ENCODE results near the gene MRPL36.

Gene MRPL36

DNA sequence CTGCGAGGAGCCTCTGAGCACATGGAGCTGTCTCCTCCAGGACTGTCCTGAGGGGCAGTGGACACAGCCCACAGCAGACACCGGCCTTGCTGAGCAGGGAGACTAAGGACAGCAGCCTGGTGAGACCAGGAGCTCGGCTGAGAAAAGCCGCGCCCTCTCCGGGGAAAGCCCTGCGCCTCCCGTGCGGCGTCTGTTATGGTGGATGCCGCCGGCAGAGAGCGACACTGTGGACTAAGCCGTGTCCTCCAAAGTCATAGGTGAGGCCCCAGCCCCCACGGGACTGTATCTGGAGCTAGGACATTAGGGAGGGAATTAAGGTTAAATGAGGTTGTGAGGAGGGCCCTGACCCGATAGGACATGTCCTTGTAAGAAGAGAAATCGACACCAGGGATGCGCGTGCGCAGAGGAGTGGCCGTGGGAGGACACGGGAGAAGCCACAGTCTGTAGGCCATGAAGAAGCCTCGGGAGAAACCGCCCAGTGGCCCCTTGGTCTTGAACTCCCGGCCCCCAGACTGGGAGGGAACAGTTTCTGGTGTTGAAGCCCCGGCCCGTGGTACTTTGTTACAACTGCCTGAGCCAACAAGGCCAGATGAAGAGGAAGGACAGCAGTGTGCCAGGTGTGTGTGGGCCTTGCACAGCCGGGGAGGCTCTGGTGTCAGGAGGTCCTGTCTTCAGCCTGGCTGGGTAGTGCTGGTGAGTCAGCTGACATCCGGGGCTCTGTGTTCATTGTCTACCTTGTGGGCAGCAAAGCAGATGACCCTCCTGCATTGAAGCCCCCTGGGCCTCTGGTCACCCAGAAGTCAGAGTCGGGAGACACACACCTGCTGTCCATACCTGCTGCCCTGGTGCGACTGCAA is 22.1 kb downstream of the MRPL36 start:
- ATAC-seq (peak; percentile 13), DNase-seq (ENCODE audit: low spot score in 2 of 2) (no peak)
- peaks cover 4% of the 10 kb centered on the region for H3K4me1 Mint-ChIP-seq
- no peaks in the 10 kb centered on the region for H3K36me3 Mint-ChIP-seq
- H3K27ac Mint-ChIP-seq, result peak overlapping the region; percentile 26
- no peak overlapping the region for H3K4me3 Mint-ChIP-seq
- H3K9me3 Mint-ChIP-seq, result no peaks in the 10 kb centered on the region

DNA sequence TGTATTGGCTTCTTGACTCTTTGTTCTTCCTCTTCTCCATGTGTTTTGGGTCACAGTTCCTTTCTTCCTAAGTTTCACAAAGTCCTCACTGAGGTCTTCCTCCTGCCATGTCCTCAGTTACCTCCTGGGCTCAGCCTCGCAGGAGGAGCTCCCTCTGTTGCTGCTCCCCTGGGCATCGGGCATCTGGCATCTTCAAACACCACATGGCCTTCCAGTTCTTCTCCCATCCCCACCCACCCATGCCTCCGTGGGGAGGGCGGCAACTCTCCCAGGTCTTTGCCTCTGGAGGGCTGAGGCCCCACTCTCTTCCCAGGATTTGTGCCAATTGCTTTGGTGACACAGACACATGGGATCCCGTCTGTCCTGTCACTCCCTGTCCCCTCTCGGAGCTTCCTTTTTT is 22.8 kb downstream of the MRPL36 start:
- no peak for DNase-seq (ENCODE audit: low spot score in 2 of 2)
- no peaks in the 10 kb centered on the region for H3K4me1 Mint-ChIP-seq

DNA sequence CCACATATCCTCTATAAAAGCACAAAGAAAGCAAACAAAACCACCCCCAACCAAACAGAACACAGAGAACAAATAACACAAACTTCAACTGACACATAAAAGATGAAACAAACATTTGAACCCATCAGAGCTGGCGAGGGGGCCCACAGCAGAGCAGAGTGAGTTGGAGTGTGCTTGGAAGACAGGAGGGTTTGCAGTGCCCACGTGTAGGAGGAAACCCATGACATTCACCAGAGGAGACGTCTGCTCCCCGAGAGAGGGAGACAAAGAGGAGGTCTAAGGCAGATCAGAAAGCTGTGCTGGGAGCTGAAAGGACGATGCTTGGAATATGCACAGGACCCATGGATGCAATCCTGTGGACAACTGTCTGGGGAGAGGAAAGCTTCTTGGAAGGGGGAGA is 27.0 kb downstream of the MRPL36 start:
- Mint-ChIP-seq H3K4me3 (no peak overlapping the region), H3K4me1 (no peaks in the 10 kb centered on the region), H3K9me3 (no peaks in the 10 kb centered on the region), H3K27ac (no peak overlapping the region), H3K36me3 (no peaks in the 10 kb centered on the region)
- ATAC-seq, result peak; percentile 66
- DNase-seq (ENCODE audit: low spot score in 2 of 2), result no peak

More for the DNA sequence above, 22.8 kb downstream of the MRPL36 start:
- no peak overlapping the region for H3K4me3 Mint-ChIP-seq
- H3K27ac Mint-ChIP-seq, result no peak overlapping the region
- no peaks in the 10 kb centered on the region for H3K36me3 Mint-ChIP-seq
- no peak for ATAC-seq
- H3K9me3 Mint-ChIP-seq, result no peaks in the 10 kb centered on the region

DNA sequence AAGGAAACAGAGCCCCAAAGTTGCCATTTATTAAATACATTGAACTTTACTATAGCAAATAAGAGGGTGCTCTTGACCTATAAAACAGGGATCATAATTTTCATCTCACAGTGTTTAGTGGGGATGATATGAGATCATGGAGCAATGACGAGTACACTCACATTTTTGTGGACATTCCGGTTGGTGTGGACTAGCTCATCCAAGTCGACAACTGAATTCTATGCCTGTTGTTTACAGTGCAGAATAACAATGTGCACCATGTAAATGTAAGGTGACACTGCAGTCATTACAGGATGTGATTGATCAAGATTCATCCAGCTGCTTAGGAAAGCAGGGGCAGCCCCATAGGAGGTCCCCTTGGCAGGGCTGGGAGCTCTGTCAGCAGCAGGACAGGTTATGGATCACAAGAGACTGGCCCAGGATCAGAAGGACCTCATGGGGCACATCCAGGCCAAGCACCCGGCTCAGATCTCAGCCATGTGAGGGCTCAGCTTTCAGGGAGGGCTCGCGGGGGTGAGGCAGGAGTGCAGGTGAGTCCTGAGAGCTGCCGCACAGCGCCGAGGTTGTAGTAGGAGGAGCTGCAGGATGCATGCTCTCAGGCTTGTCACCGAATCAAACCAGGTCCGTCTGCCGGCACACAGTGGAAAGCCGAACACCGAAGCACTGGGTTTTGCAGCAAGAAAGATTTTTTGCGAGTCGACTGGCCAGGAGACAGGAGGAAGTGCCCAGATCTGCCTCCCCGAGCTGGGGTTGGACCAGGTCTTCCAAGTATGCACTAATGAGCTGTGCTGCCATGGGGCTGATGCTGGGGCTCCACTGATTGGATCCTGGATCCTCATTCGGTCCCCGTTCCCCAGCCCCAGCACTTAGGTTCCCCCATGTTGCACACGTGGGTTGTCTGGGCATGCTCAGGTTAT is 28.2 kb downstream of the MRPL36 start:
- Mint-ChIP-seq H3K4me3 (no peak overlapping the region), H3K27ac (no peak overlapping the region), H3K4me1 (no peaks in the 10 kb centered on the region), H3K9me3 (no peaks in the 10 kb centered on the region), H3K36me3 (no peaks in the 10 kb centered on the region)
- ATAC-seq (no peak), DNase-seq (ENCODE audit: low spot score in 2 of 2) (no peak)

DNA sequence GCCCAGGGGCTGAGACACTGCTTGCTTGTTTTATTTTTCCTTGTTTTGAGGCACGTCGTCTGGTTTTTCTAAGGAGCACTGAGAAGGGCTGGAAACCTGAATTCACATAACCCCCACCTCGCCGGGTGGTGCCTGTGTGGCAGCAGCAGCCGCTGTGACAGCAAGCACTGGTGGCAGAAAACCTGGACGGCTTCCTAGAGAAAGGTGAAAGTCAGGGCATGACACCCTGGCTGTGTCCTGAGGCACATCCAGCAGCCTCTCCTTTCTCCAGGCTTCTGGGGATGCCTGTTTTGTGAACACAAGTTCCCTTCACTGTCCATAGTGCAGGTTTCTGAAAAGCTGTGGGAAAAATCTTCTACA is 29.2 kb downstream of the MRPL36 start:
- Mint-ChIP-seq H3K4me1 (no peaks in the 10 kb centered on the region), H3K36me3 (no peaks in the 10 kb centered on the region), H3K9me3 (no peaks in the 10 kb centered on the region), H3K4me3 (no peak overlapping the region), H3K27ac (no peak overlapping the region)
- DNase-seq (ENCODE audit: low spot score in 2 of 2) (no peak), ATAC-seq (no peak)

DNA sequence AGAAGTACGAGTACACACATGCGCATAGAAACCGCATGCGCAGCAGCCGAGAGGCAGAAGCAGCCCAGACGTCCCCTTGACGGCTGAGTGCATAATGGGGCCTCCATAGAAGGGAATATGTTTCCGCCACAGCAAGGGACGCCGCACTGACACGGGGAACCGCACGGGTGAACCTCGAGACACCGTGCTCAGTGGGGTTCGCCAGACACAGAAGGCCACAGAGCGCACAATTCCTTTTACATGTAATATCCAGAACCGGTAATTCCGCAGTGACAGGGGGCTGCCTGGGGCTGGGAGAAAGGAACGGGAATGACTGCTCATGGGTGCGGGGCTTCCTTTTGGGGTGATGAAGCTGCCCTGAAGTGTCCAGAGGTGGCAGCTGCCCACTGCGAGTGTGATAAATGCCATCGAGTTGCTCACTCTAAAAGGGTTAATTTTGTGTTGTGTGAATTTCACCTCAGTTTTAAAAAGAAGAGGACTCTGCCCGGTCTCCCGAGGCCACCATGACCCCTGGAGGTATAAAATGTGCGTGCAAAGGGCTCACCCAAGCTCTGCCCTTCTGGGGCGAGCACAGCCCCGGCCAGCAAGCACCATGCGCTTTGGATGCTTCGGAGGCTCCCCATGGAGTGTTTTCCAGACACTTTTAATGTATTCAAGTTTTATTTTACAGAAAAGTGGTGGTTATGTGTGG is 29.7 kb downstream of the MRPL36 start:
- Mint-ChIP-seq H3K36me3 (no peaks in the 10 kb centered on the region), H3K4me3 (no peak overlapping the region), H3K27ac (no peak overlapping the region), H3K4me1 (no peaks in the 10 kb centered on the region), H3K9me3 (no peaks in the 10 kb centered on the region)
- ATAC-seq (no peak), DNase-seq (ENCODE audit: low spot score in 2 of 2) (no peak)

DNA sequence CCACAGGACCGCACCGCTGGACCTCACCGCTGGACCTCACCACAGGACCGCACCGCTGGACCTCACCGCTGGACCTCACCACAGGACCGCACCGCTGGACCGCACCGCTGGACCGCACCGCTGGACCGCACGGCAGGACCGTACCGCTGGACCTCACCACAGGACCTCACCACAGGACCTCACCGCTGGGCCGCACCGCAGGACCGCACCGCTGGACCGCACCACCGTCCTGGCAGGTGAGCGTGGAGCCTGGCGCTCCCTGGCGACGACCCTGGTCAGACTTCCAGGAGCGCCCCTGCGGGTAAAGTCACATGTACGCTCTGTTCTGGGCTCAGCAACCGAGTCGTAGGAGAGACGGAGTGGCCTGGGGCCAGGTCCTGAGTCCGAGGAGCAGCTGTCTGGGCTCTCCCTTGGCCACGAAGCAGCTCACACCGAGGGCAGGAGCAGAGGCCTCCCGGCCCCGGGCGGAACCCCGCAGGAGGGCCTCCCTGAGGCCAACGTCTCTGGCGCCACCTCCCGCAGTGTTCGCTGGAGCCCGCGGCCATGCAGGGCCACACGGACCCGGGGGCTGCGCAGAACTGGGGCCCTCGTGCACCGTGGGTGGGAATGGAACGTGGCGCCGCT is 30.5 kb downstream of the MRPL36 start:
- Mint-ChIP-seq H3K27ac (no peak overlapping the region), H3K4me1 (no peaks in the 10 kb centered on the region), H3K4me3 (no peak overlapping the region), H3K36me3 (no peaks in the 10 kb centered on the region), H3K9me3 (no peaks in the 10 kb centered on the region)
- DNase-seq (ENCODE audit: low spot score in 2 of 2) (no peak), ATAC-seq (no peak)

DNA sequence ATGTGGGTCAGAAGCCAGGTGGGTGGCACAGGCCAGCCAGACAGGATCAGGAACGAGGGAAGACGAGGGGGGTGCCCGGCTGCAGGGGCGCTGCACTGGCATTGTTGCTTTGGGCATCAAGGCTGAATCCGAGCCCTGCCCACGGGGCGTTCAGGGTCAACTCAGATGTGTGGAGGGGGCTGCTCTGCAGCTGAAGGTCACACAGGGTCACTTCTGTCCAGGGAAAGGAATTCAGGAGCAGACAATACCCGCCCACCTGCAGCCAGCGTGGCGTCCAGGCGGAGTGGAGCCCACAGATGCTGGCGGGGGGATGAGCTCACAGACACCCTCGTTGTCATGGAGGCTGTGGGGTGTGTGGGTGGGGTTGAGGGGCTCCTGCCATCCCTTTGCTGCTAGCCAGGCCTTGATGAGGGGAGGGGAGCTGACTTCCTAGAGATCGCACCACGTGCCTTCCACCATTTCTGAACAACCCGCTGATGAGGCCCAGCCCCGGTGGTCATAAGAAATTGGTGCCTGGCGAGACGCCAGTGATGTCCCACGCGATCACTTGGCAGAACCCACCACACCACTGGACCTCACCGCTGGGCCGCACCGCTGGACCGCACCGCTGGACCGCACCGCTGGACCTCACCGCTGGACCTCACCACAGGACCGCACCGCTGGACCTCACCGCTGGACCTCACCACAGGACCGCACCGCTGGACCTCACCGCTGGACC is 31.2 kb downstream of the MRPL36 start:
- ATAC-seq, result no peak
- H3K4me3 Mint-ChIP-seq, result no peak overlapping the region
- no peaks in the 10 kb centered on the region for H3K36me3 Mint-ChIP-seq
- H3K9me3 Mint-ChIP-seq, result no peaks in the 10 kb centered on the region
- no peak for DNase-seq (ENCODE audit: low spot score in 2 of 2)
- no peaks in the 10 kb centered on the region for H3K4me1 Mint-ChIP-seq
- no peak overlapping the region for H3K27ac Mint-ChIP-seq

DNA sequence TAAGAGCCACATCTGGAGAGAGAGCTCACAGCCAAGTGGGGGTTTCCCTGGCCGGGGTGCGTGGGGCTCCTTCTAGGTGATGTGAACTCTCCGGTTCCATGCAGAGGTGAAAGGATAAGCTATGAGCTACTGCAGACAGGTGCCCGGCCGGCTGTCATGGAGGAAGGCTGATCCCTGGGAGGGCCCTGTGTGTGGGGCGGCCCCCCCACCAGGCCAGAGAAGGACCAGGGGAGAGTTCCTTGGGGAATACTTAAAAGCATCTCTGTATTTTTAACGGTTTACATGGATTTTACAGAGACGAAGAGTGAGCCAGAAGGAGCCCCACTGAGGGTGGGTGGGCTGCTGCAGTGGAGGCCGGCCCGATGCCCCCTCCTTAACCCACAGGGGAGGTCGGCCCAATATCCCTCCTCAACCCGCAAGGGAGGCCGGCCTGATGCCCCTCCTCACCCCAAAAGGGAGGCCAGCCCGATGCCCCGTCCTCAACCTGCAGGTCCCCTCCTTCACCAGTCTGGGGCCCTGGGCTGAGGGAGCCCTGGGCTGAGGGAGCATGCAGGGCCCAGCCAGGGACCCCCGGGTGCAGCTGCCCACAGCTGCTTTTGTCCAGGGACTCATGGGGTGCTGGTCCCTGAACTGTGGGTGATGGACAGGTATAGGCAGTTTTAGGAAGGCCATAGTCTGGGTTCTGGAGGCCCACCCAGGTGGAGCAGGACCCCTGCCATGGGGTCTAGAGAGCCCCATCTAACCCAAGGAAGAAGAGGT is 31.9 kb downstream of the MRPL36 start:
- Mint-ChIP-seq H3K36me3 (no peaks in the 10 kb centered on the region), H3K9me3 (no peaks in the 10 kb centered on the region), H3K4me1 (no peaks in the 10 kb centered on the region), H3K4me3 (no peak overlapping the region), H3K27ac (no peak overlapping the region)
- ATAC-seq (no peak), DNase-seq (ENCODE audit: low spot score in 2 of 2) (no peak)

DNA sequence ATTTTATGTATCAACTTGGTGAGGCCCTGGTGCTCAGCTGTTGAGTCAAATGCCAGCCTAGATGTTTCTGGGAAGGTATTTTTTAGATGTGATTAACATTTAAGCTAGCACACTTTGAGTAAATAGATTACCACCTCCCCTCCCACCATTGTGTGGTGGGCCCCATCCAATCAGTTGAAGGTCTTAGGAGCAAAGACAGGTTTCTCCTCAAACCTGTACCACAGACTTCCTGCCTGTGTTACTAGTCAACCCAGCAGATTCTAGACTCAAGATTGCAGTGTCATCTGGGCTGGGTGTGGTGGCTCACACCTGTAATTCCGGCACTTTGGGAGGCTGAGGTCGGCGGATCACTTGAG is 33.8 kb downstream of the MRPL36 start:
- Mint-ChIP-seq H3K4me3 (no peak overlapping the region), H3K4me1 (no peaks in the 10 kb centered on the region), H3K27ac (no peak overlapping the region), H3K36me3 (no peaks in the 10 kb centered on the region), H3K9me3 (no peaks in the 10 kb centered on the region)
- no peak for ATAC-seq
- DNase-seq (ENCODE audit: low spot score in 2 of 2), result no peak

DNA sequence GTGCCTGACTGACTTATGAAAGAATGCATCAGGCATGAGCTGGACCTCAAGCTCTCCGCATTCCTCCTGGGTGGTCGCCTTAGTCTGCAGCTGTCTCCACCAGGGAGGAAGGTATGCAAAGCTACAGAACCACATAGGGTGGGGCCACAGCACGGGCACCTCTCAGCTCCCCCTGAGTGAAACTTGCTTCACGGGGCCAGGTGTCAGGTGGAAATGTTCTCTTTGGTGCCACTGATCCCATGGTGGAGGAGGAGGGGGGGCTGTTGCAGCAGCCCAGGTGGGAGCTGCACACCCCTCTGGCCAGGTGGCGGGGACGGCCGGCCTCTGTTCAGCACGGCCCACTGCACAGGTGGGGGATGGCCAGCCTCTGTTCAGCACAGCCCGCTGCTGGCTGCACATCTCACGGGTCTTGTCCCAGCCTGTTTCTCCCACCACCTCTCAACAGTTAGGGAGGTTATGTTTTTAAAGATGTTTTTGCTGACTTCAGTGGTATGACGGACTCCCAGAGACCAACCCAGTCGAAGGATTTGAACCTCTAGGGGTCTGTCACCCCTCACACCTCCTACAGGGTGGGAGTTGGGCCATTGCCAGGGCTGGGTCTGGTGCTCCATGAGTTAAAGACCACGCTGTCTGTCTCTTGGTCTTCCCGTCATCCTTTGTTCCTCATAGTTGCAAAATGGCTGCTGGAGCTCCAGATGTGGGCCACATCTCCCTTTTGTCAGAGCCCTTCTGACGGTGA is 34.3 kb downstream of the MRPL36 start:
- Mint-ChIP-seq H3K36me3 (no peaks in the 10 kb centered on the region), H3K4me3 (no peak overlapping the region), H3K4me1 (no peaks in the 10 kb centered on the region), H3K9me3 (no peaks in the 10 kb centered on the region), H3K27ac (no peak overlapping the region)
- DNase-seq (ENCODE audit: low spot score in 2 of 2) (no peak), ATAC-seq (no peak)

DNA sequence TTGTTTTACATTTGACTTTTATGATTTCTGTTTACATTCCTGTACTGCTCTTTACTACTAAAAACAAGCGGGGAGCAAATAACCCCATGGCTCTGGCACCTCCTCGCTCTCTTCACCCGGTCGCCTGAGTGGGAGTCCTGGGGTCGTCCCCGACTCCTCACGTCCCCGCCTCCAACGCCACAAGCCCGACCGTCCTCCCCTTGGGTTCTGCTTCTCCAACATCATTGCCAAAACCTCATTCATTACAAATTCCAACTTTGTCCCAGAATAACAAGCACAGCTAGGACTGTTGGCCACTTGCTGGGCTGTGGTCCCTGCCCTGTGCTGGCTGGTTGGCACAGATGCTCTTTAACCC is 35.1 kb downstream of the MRPL36 start:
- ATAC-seq, result no peak
- H3K9me3 Mint-ChIP-seq, result no peaks in the 10 kb centered on the region
- H3K4me3 Mint-ChIP-seq, result no peak overlapping the region
- H3K36me3 Mint-ChIP-seq, result no peaks in the 10 kb centered on the region
- H3K4me1 Mint-ChIP-seq, result no peaks in the 10 kb centered on the region
- no peak for DNase-seq (ENCODE audit: low spot score in 2 of 2)
- H3K27ac Mint-ChIP-seq, result no peak overlapping the region

DNA sequence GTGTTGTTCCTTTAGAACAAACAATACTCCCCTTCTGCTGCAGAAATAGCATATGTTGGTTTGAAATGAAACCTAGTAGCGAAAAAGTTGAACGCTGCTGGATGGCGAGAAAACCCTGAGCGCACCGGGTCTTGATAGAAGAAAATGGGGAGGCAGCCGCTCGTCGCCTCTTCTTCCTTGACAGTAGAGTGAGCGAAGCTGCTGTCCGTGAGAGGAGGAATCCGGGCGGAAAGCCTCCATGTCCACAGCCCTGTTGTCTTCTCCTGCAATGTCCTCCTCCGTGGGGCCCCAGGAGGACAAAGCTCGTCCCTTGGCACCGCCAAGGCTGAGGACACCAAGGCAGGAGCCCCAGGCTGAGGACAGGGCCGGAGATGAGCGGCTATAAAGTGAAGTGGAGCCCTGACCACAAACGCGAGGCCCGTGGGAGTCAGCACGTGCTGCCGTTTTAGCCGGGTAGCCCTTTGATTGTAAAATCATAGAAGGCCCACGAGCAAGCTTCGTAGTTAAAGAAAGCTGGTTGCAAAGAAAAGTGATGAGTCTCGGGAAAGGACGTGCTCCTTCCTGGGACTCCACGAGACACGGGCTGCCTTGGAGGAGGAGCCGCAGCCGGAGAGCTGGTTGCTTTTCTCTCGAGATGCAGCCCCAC is 35.6 kb downstream of the MRPL36 start:
- H3K4me3 Mint-ChIP-seq, result no peak overlapping the region
- H3K9me3 Mint-ChIP-seq, result no peaks in the 10 kb centered on the region
- no peak for DNase-seq (ENCODE audit: low spot score in 2 of 2)
- no peak overlapping the region for H3K27ac Mint-ChIP-seq
- no peak for ATAC-seq
- no peaks in the 10 kb centered on the region for H3K4me1 Mint-ChIP-seq
- H3K36me3 Mint-ChIP-seq, result no peaks in the 10 kb centered on the region
